GM18502 (cell line): ENCODE data around the gene PHC2.
A peak's percentile ranks its signal among the peaks of the same experiment; 100 is the strongest.
"Not testable (repeated sequence)": the region's sequence is repeated elsewhere in the genome, so short reads cannot be mapped to it uniquely, and the experiment has no call there.

Source experiments
- ATAC-seq: cut with Tn5 transposase; IDR thresholded peaks from one replicate; pipeline ENCODE4 v1.9.1; 2021; ENCODE audit warnings: mild to moderate bottlenecking; ENCODE audit not compliant: unreplicated experiment, poor library complexity

Gene PHC2

GRCh38 chr1:33298623-33299277, 132.1 kb downstream of the PHC2 start:
- no peak for ATAC-seq

DNA sequence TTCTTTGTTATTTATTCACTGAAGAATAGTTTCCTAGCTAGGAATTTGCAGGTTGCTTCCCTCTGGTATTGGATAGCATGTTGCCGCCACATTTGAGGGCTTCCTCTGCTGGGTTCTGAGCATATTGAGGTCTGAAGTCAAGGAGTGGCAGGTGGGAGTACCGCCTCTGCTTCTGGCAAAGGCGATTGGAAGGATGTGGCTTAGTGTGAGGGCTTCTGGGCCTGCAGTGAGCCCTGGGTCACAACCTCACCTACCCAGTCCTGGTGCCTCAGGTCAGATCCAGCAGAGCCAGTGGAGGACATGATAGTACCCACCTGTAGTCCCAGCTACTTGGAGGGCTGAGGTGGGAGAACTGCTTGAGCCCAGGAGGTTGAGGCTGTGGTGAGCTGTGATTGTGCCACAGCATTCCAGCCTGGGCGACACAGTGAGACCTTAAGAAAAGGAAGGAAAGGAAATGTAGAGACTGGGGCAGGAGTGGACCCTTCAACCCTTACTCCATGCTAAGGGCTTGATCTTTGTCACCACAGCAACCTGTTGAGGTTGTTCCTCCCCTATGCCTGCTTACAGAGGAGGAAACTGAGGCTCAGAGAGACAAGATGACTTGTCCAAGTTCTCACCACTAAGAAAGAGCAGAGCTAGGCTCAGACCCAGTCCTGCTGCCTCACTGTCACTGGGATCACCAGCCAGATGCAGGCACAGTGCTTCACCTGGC, 132.8 kb downstream of the PHC2 start:
- no peak for ATAC-seq

DNA sequence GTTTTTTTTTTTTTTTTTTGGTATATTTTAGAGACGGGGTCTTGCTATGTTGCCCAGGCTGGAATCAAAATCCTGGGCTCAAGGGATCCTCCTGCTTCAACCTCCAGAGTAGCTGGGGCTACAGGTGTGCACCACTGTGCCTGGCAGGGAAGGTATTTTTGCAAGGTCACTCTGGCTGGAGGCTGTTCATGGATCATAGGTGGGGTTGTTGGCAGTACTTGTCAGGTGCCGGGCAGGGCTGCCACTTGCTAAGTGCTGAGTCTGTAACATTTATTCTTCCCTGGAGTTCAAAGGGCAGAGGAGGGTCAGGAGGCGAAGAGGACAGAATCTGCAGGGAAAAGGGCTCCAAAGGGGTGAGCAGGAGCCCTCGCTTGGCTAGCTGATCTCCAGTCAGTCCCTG, 134.1 kb downstream of the PHC2 start:
- no peak for ATAC-seq

- no peak for ATAC-seq
Measured at GRCh38 chr1:33296082-33296458, 134.8 kb downstream of the PHC2 start.

- peak; percentile 63 for ATAC-seq
Measured at GRCh38 chr1:33295450-33296081, 135.3 kb downstream of the PHC2 start.

DNA sequence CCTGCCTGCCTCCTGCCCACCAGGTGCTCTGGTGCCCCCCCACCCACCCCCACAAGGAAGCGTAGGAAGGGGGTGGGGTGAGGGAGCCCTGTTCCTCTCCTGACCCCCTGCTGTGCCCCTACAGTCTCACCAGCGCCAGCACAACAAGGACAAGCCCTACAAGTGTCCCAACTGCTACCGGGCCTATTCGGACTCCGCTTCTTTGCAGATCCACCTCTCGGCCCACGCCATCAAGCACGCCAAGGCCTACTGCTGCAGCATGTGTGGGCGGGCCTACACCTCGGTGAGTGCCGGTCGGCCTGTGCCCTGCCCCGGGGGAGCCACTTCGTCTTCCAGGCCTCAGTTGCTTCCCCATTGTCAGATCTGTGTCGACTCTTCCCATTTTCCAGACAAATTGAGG, 135.9 kb downstream of the PHC2 start:
- no peak for ATAC-seq

GRCh38 chr1:33294071-33295010, 136.6 kb downstream of the PHC2 start:
- no peak for ATAC-seq

DNA sequence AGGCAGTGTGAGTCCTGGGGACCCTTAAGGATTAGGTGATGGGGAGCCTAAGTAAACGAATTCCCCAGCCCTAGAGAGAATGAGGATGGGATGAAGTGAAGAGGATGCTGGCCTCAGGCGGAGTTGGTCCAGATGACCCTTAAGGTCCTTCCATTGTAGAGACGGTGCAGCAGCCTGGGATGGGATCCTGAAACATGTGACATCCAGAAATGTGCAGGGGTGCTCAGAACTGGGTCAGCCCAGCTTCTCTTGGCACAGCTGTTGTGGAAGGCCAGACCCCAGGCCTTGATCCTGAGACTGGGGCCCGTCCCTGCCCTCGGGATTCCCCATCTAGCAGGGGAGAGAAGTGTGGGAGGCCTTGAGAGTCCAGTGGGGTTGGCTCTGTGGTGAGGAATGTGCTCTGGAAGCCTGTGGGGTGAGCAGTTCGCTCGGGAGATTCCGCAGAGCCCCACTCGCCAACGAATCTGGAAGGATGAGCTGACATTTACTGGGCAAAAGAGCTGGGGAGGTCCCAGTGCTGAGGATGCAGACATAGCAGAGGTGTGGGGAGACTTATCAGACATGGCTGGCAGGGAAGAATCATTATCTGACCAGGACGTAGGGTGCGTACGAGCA, 138.1 kb downstream of the PHC2 start:
- ATAC-seq = no peak

DNA sequence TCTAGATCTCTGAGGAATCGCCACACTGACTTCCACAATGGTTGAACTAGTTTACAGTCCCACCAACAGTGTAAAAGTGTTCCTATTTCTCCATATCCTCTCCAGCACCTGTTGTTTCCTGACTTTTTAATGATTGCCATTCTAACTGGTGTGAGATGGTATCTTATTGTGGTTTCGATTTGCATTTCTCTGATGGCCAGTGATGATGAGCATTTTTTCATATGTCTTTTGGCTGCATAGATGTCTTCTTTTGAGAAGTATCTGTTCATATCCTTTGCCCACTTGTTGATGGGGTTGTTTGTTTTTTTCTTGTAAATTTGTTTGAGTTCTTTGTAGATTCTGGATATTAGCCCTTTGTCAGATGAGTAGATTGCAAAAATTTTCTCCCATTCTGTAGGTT, 140.3 kb downstream of the PHC2 start:
- not testable (repeated sequence) for ATAC-seq

DNA sequence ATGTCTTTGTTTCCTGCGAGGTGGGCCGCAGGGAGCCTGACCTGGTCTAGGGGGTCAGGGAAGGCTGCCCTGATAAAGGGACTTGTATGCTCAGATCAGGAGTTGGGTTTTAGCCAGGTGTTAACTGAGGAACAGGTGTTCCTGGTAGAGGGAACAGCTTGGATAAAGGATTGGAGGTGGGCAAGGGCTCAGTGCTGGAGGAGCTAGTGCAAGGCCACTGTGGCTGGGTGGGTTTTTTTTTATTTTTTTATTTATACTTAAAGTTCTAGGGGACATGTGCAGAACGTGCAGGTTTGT, 141.1 kb downstream of the PHC2 start:
- no peak for ATAC-seq

DNA sequence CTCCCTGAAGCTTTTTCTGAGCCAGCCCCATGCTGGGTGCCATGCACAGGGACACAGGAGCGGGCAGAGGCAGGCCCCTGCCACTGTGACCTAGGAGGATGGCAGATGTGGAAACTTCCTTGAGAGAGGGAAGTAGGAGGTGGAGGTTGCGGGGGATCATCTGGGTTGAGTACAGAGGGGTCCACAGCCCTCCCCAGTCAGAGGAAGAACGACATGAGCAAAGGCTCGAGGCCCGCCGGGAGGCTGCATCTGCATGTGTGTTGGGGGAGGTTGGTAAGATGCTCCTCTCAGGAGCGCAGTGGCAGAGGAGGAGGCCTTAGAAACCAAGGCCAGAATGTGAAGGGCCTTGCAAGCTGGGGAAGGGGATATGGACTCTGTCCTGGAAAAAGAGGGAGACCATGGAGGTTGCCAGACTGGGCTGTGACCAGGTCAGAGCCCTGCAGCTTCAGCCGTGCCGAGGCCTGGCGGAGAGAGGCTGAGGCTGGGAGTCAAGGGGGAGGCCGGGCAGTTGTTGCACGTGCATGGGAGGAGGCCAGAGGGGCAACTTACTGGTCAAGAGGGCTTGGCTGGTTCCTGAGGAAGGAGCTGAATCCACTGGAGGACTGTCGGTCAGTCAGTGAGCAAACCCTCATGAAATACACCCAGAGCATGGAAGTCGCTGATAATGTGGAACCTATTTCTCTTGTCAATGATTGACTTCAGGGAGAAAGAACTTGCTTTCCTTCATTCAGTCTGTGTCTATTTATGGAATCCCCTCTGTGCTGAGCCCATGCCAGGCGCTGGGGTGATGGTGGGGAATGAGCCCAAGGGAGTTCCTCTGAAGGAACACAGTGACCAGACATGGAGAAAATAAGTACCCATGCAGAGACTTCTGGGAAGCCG, 141.7 kb downstream of the PHC2 start:
- ATAC-seq = no peak

DNA sequence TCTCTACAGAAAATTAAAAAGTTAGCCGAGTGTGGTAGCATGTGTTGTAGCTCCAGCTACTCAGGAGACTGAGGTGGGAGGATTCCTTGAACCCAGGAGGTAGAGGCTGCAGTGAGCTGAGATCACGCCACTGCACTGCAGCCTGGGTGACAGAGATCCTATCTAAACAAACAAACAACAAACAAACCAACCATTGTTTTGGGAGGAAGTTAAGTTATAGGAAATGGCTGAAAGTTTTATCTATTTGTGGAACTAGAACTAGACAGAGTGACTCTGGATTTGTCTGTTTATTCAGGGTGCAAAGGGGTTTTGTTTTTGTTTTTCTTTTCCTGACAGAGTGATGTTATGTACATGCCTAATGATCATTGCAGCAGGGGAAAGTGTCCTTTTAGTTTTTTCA, 143.6 kb downstream of the PHC2 start:
- ATAC-seq = no peak

DNA sequence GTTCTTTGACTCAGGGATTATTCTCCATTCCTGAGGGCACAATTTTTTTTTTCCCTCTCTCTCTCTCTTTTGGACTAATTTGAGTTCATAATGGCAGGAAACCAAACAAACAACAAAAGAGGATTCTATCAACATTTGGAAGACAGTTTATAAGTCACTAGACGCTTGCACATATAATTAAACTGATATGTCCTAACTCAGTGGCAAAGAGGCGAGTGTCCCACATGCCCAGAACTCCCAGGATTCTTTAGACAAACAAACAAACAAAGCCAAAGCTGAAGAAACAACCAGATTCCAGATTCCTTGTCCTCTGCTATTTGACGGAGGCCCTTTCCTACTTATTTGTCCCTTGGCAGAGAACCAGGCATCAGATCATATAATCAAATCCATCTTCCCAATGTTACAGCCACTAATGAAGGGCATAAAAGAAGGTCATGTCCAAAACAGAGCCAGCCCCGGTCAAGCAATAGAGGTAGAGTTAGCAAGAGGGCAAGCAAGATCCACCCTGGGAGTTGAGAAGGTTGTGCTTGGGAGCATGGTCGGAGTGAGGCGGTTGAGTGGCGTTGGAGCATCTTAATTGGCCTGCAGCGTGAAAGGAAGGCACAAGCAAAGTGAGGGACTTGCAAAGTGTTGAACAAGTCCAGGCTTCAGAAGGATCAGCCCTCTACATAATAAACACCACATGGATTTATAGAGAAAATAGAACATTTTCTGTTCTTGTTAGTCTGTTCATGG, 144.3 kb downstream of the PHC2 start:
- no peak for ATAC-seq

GRCh38 chr1:33284049-33284448, 146.8 kb downstream of the PHC2 start:
- no peak for ATAC-seq

GRCh38 chr1:33282791-33283190, 148.1 kb downstream of the PHC2 start:
- no peak for ATAC-seq

GRCh38 chr1:33281554-33282303, 149.2 kb downstream of the PHC2 start:
- ATAC-seq = no peak

DNA sequence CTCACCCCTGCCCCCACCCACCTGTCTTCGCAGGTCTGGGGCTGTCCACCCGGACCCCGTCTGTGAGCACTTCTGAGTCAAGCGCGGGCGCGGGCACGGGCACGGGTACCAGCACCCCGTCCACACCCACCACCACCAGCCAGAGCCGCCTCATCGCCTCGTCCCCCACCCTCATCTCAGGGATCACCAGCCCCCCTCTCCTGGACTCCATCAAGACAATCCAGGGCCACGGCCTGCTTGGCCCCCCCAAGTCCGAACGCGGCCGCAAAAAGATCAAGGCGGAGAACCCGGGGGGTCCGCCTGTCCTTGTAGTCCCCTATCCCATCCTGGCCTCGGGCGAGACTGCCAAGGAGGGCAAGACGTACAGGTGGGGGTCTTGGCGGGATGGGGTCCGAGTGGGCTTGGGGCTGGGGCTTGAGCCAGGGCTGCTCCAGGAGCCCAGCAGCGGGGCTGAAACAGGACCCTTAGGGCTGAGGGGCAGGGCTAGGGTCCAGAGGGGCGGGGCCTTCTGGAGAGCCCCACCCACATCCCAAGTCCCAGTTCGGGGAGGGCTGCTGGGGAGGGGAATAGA, 150.7 kb downstream of the PHC2 start:
- ATAC-seq = no peak
